ENCODE results near the gene TNFAIP8. TPM values are rescaled to one million over a fixed set of nuclear protein-coding genes. Genes with fewer than 3 reads are reported as not detected.

Gene TNFAIP8
- total RNA-seq, 1 experiment from 2014 or later = 24.1 TPM

DNA sequence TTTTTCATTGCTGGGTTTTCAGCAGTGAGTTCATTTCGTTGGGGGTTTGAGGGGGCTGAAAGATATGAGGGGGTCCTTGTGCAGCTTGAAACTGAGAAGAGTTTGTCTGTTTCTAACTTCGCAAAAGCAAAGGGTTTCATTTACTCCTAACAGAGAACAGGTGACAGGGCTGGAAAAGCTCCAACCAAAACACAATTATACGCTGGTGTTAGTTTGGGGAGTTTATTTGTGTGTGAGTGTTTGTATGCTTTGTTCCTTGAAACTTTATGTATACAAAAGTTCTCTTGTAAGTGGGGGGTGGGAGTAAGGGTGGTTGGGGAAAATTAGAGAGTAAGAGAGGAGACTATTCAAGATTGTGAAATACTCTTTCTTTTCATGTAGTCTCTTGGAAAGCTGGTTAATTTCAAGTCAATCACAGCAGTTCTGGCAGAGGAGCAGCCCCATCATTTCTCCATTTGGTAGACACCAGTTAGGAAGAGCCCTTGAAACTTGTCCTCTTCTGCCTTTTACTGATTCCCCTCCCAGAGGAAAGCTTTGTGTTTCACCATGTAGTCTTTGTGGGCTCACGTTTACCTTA, 881 bp downstream of the TNFAIP8 start:
- Mint-ChIP-seq H3K4me1 (peaks cover 85% of the 10 kb centered on the region), H3K36me3 (no peaks in the 10 kb centered on the region), H3K9me3 (no peaks in the 10 kb centered on the region), H3K27me3 (ENCODE audit: low read depth) (peaks cover 8% of the 10 kb centered on the region), H3K27ac (0 out of 2 replicates have a peak overlapping the region, but pooled peaks have one; percentile 83), H3K4me3 (peak overlapping the region; percentile 88)
- CTCF ChIA-PET = interaction anchor here (0.6 to 2.9 kb wide), 5 partner anchors 22 to 369 kb away, joined by 3 to 18 read pairs (median 3); partner anchors contain the start of gene DTWD2
- ATAC-seq (no peak), DNase-seq (ENCODE audit: low spot score) (no peak)
- TF ChIP-seq, protein P1, sequence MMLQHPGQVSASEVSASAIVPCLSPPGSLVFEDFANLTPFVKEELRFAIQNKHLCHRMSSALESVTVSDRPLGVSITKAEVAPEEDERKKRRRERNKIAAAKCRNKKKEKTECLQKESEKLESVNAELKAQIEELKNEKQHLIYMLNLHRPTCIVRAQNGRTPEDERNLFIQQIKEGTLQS (CRISPR knock-in tag; conservative IDR thresholded peaks at IDR 0.05) = no peak
- no peak for TF ChIP-seq JAZF1 (CRISPR knock-in tag; IDR thresholded peaks at IDR 0.05)
- TF ChIP-seq, protein P2, sequence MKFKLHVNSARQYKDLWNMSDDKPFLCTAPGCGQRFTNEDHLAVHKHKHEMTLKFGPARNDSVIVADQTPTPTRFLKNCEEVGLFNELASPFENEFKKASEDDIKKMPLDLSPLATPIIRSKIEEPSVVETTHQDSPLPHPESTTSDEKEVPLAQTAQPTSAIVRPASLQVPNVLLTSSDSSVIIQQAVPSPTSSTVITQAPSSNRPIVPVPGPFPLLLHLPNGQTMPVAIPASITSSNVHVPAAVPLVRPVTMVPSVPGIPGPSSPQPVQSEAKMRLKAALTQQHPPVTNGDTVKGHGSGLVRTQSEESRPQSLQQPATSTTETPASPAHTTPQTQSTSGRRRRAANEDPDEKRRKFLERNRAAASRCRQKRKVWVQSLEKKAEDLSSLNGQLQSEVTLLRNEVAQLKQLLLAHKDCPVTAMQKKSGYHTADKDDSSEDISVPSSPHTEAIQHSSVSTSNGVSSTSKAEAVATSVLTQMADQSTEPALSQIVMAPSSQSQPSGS (CRISPR knock-in tag; IDR thresholded peaks at IDR 0.05; ENCODE audit: borderline replicate concordance, low read depth) = no peak
- TF ChIP-seq, protein P3, sequence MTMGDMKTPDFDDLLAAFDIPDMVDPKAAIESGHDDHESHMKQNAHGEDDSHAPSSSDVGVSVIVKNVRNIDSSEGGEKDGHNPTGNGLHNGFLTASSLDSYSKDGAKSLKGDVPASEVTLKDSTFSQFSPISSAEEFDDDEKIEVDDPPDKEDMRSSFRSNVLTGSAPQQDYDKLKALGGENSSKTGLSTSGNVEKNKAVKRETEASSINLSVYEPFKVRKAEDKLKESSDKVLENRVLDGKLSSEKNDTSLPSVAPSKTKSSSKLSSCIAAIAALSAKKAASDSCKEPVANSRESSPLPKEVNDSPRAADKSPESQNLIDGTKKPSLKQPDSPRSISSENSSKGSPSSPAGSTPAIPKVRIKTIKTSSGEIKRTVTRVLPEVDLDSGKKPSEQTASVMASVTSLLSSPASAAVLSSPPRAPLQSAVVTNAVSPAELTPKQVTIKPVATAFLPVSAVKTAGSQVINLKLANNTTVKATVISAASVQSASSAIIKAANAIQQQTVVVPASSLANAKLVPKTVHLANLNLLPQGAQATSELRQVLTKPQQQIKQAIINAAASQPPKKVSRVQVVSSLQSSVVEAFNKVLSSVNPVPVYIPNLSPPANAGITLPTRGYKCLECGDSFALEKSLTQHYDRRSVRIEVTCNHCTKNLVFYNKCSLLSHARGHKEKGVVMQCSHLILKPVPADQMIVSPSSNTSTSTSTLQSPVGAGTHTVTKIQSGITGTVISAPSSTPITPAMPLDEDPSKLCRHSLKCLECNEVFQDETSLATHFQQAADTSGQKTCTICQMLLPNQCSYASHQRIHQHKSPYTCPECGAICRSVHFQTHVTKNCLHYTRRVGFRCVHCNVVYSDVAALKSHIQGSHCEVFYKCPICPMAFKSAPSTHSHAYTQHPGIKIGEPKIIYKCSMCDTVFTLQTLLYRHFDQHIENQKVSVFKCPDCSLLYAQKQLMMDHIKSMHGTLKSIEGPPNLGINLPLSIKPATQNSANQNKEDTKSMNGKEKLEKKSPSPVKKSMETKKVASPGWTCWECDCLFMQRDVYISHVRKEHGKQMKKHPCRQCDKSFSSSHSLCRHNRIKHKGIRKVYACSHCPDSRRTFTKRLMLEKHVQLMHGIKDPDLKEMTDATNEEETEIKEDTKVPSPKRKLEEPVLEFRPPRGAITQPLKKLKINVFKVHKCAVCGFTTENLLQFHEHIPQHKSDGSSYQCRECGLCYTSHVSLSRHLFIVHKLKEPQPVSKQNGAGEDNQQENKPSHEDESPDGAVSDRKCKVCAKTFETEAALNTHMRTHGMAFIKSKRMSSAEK (CRISPR knock-in tag; IDR thresholded peaks at IDR 0.05; ENCODE audit: borderline replicate concordance) = no peak
- no peak for TF ChIP-seq NFYB (CRISPR knock-in tag; conservative IDR thresholded peaks at IDR 0.05; ENCODE audit: low read depth)
- TF ChIP-seq, protein P4, sequence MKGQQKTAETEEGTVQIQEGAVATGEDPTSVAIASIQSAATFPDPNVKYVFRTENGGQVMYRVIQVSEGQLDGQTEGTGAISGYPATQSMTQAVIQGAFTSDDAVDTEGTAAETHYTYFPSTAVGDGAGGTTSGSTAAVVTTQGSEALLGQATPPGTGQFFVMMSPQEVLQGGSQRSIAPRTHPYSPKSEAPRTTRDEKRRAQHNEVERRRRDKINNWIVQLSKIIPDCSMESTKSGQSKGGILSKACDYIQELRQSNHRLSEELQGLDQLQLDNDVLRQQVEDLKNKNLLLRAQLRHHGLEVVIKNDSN (CRISPR knock-in tag; IDR thresholded peaks at IDR 0.05) = no peak
- TF ChIP-seq JUN (CRISPR knock-in tag; IDR thresholded peaks at IDR 0.05) = no peak
- TF ChIP-seq TP53 (CRISPR knock-in tag; IDR thresholded peaks at IDR 0.05) = no peak
- no peak for TF ChIP-seq KAT7 (CRISPR knock-in tag; IDR thresholded peaks at IDR 0.05; ENCODE audit: borderline replicate concordance)
- no peak for TF ChIP-seq TEAD1 (CRISPR knock-in tag; IDR thresholded peaks at IDR 0.05)
- no peak for TF ChIP-seq NR1H2 (CRISPR knock-in tag; IDR thresholded peaks at IDR 0.05)
- TF ChIP-seq, protein P5, sequence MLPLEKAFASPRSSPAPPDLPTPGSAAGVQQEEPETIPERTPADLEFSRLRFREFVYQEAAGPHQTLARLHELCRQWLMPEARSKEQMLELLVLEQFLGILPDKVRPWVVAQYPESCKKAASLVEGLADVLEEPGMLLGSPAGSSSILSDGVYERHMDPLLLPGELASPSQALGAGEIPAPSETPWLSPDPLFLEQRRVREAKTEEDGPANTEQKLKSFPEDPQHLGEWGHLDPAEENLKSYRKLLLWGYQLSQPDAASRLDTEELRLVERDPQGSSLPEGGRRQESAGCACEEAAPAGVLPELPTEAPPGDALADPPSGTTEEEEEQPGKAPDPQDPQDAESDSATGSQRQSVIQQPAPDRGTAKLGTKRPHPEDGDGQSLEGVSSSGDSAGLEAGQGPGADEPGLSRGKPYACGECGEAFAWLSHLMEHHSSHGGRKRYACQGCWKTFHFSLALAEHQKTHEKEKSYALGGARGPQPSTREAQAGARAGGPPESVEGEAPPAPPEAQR (CRISPR knock-in tag; IDR thresholded peaks at IDR 0.05) = no peak
- TF ChIP-seq, protein P6, sequence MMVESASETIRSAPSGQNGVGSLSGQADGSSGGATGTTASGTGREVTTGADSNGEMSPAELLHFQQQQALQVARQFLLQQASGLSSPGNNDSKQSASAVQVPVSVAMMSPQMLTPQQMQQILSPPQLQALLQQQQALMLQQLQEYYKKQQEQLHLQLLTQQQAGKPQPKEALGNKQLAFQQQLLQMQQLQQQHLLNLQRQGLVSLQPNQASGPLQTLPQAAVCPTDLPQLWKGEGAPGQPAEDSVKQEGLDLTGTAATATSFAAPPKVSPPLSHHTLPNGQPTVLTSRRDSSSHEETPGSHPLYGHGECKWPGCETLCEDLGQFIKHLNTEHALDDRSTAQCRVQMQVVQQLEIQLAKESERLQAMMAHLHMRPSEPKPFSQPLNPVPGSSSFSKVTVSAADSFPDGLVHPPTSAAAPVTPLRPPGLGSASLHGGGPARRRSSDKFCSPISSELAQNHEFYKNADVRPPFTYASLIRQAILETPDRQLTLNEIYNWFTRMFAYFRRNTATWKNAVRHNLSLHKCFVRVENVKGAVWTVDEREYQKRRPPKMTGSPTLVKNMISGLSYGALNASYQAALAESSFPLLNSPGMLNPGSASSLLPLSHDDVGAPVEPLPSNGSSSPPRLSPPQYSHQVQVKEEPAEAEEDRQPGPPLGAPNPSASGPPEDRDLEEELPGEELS (CRISPR knock-in tag; IDR thresholded peaks at IDR 0.05) = no peak
- TF ChIP-seq SMAD4 (CRISPR knock-in tag; IDR thresholded peaks at IDR 0.05) = no peak
- no peak for TF ChIP-seq TCF7 (CRISPR knock-in tag; IDR thresholded peaks at IDR 0.05; ENCODE audit: low read depth)
- TF ChIP-seq NR3C1 (CRISPR knock-in tag; conservative IDR thresholded peaks at IDR 0.05; ENCODE audit: low read depth) = no peak
- no peak for TF ChIP-seq GABPB1 (CRISPR knock-in tag; IDR thresholded peaks at IDR 0.05)
- no peak for TF ChIP-seq RELA (CRISPR knock-in tag; IDR thresholded peaks at IDR 0.05; ENCODE audit: borderline replicate concordance)
- POLR2A ChIA-PET = interaction anchor here (1.3 kb wide), 2 partner anchors 88 to 286 kb away, joined by 4 to 5 read pairs; partner anchors contain the start of gene DMXL1

Data from WTC11 (cell line).